Activated CD8-positive, alpha-beta memory T cell treated with anti-CD3 and anti-CD28 coated beads for 24 hours (primary cell): Measurements from ENCODE around the gene ATP11A.
"Not testable (repeated sequence)": the region's sequence is repeated elsewhere in the genome, so short reads cannot be mapped to it uniquely, and the experiment has no call there.

Experiments used
- DNase-seq: peaks from one replicate; pipeline ENCODE4 v3.0.0-alpha.2; 2020

ATP11A gene

GRCh38 chr13:112869202-112870050, 179.6 kb downstream of the ATP11A start:
- DNase-seq, result no peak

- DNase-seq, result no peak
These were observed 180.2 kb downstream of the ATP11A start for GRCh38 chr13:112870051-112870331.

- no peak for DNase-seq
These were observed 181.0 kb downstream of the ATP11A start for GRCh38 chr13:112870737-112871287.

- DNase-seq, result no peak
These were observed 181.9 kb downstream of the ATP11A start for GRCh38 chr13:112871742-112872141.

- not testable (repeated sequence) for DNase-seq
These were observed 183.1 kb downstream of the ATP11A start for GRCh38 chr13:112872657-112873631.

GRCh38 chr13:112873851-112874750, 184.3 kb downstream of the ATP11A start:
- DNase-seq, result peak; percentile 93

- DNase-seq, result no peak
These were observed 185.0 kb downstream of the ATP11A start for GRCh38 chr13:112874751-112875300.

GRCh38 chr13:112875627-112876026, 185.8 kb downstream of the ATP11A start:
- no peak for DNase-seq

- DNase-seq, result no peak
These were observed 186.6 kb downstream of the ATP11A start for GRCh38 chr13:112876305-112877000.

GRCh38 chr13:112877066-112877465, 187.2 kb downstream of the ATP11A start:
- no peak for DNase-seq

- no peak for DNase-seq
These were observed 187.7 kb downstream of the ATP11A start for GRCh38 chr13:112877539-112877938.

GRCh38 chr13:112877976-112878955, 188.4 kb downstream of the ATP11A start:
- DNase-seq, result no peak

- DNase-seq, result no peak
These were observed 189.5 kb downstream of the ATP11A start for GRCh38 chr13:112879283-112879833.

GRCh38 chr13:112880221-112880641, 190.4 kb downstream of the ATP11A start:
- no peak for DNase-seq

GRCh38 chr13:112880976-112881540, 191.2 kb downstream of the ATP11A start:
- no peak for DNase-seq

- no peak for DNase-seq
These were observed 192.1 kb downstream of the ATP11A start for GRCh38 chr13:112881656-112882554.

GRCh38 chr13:112882555-112883024, 192.8 kb downstream of the ATP11A start:
- DNase-seq, result no peak

GRCh38 chr13:112883241-112883945, 193.6 kb downstream of the ATP11A start:
- no peak for DNase-seq
